Stomach (tissue), 9 donors: ENCODE data around the gene KRTAP5-10. TPM values are rescaled to one million over a fixed set of nuclear protein-coding genes. Genes with fewer than 3 reads are reported as not detected.

Experiments used
- DNase-seq, 2 donors: peaks; one replicate each; pipeline versions ENCODE4 v3.0.0 to v3.0.0-alpha.2; 2013 to 2019
- H3K27ac ChIP-seq, 5 donors: fragments of 200-600 bp in 4 of 5; sonication (generic) in 4 of 5; one replicate each; pipeline ENCODE4 v1.5.1; 2013 to 2019; ENCODE audit warnings: mild to moderate bottlenecking in 1 of 5, moderate library complexity in 1 of 5
- H3K27me3 ChIP-seq, 3 donors: fragments of 200-600 bp; sonication (generic); one replicate each; pipeline ENCODE4 v1.5.1; 2017 to 2019; ENCODE audit warnings: mixed run types in 1 of 3
- H3K36me3 ChIP-seq, 4 donors: fragments of 200-600 bp; sonication (generic); 1 replicate in 3 of 4; 2 replicates in 1 of 4; pipeline ENCODE4 v1.5.1; 2016 to 2019
- H3K4me1 ChIP-seq, 4 donors: fragments of 200-600 bp; sonication (generic); one replicate each; pipeline ENCODE4 v1.5.1; 2016 to 2019
- H3K4me3 ChIP-seq, 4 donors: fragments of 200-600 bp; sonication (generic) in 3 of 4; one replicate each; pipeline ENCODE4 v1.5.1; 2016 to 2019; ENCODE audit warnings: mild to moderate bottlenecking in 1 of 4
- H3K9me3 ChIP-seq, 4 donors: fragments of 200-600 bp; sonication (generic); one replicate each; pipeline ENCODE4 v1.5.1; 2016 to 2019
- EP300 ChIP-seq: sonication (generic); formaldehyde crosslinking; IDR thresholded peaks from one replicate; pipeline ENCODE4 v1.6.1; 2017; ENCODE audit warnings: antibody characterized with exemption
- POLR2A ChIP-seq, 4 donors: fragments of 450-650 bp; IDR thresholded peaks; one replicate each; pipeline ENCODE4 v1.6.1; 2016; ENCODE audit warnings: antibody characterized with exemption in 4 of 4, control low read depth in 2 of 4, mild to moderate bottlenecking in 1 of 4, moderate library complexity in 1 of 4
- POLR2AphosphoS5 ChIP-seq, 3 donors: sonication (generic); formaldehyde crosslinking; IDR thresholded peaks; one replicate each; pipeline ENCODE4 v1.6.1; 2016; ENCODE audit warnings: antibody characterized with exemption in 3 of 3
- WGBS, 5 donors: extraction: QIAGEN DNeasy Blood & Tissue Kit in 3 of 5; methylation state at CpG; one replicate each; pipeline versions ENCODE4 v1.1.5 to v1.1.7; 2013 to 2018; 5-methylcytosine and 5-hydroxymethylcytosine counted together
- intact Hi-C: fragments of 100-400 bp; cut with DNase I; formaldehyde crosslinking; loops from one replicate; pipeline ENCODE4 v1.15.1; 2023; ENCODE audit warnings: low total_unique reads
- polyA plus RNA-seq, 3 donors: library from polyadenylated mRNA; stranded (reverse); fragments of 200-250 nt; gene quantifications; one replicate each; pipeline ENCODE4 v1.2.3, GENCODE V29; 2013
- total RNA-seq, 5 donors: library from RNA; depleted of rRNA; stranded (reverse); fragments of >200 nt; gene quantifications; one replicate each; pipeline versions ENCODE4 v1.1.0 to v1.2.3, GENCODE V29; 2014 to 2016
- TF ChIP-seq, protein P1 (sequence below), 7 experiments: fragments of 450-650 bp in 4 of 7; fragments of 200-600 bp in 3 of 7; sonication (generic) in 3 of 7; IDR thresholded peaks; one replicate each; pipeline ENCODE4 v1.5.1; 2016 to 2019; ENCODE audit warnings: antibody characterized with exemption in 7 of 7, control low read depth in 2 of 7, mild to moderate bottlenecking in 1 of 7
- donor health status: healthy with polysubstance abuse.
- donor health status: Bipolar disorder and iron deficiency.
- donor health status: healthy.

KRTAP5-10 gene
- total and polyA plus RNA-seq, 8 donors: not detected

- Histone ChIP-seq H3K4me1 (no peaks in the 10 kb centered on the region), H3K36me3 (no peaks in the 10 kb centered on the region), H3K4me3 (no peak within 1 kb of the TSS), H3K9me3 (no peaks in the 10 kb centered on the region), H3K27me3 (peaks cover 0 to 10% (median 8%) of the 10 kb centered on the region in 3 donors), H3K27ac (no peak within 1 kb of the TSS)
- WGBS, 5 donors: 73 to 82% (median 77%) methylated on average over 5 of the region's 5 CpGs
- no peak for DNase-seq
- TF ChIP-seq, protein P1, sequence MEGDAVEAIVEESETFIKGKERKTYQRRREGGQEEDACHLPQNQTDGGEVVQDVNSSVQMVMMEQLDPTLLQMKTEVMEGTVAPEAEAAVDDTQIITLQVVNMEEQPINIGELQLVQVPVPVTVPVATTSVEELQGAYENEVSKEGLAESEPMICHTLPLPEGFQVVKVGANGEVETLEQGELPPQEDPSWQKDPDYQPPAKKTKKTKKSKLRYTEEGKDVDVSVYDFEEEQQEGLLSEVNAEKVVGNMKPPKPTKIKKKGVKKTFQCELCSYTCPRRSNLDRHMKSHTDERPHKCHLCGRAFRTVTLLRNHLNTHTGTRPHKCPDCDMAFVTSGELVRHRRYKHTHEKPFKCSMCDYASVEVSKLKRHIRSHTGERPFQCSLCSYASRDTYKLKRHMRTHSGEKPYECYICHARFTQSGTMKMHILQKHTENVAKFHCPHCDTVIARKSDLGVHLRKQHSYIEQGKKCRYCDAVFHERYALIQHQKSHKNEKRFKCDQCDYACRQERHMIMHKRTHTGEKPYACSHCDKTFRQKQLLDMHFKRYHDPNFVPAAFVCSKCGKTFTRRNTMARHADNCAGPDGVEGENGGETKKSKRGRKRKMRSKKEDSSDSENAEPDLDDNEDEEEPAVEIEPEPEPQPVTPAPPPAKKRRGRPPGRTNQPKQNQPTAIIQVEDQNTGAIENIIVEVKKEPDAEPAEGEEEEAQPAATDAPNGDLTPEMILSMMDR (IDR thresholded peaks at IDR 0.05): no peak
- TF ChIP-seq POLR2A (IDR thresholded peaks at IDR 0.05) (no peak), EP300 (no peak), POLR2AphosphoS5 (IDR thresholded peaks at IDR 0.05) (no peak)
- intact Hi-C loops: no loop called here
Measured at GRCh38 chr11:71548120-71548519, 17.2 kb upstream of the KRTAP5-10 start, which contains the start of gene KRTAP5-9. KRTAP5-9 (plus strand) TSS chr11:71548420; CDS start chr11:71548658, 238 bp downstream.

DNA sequence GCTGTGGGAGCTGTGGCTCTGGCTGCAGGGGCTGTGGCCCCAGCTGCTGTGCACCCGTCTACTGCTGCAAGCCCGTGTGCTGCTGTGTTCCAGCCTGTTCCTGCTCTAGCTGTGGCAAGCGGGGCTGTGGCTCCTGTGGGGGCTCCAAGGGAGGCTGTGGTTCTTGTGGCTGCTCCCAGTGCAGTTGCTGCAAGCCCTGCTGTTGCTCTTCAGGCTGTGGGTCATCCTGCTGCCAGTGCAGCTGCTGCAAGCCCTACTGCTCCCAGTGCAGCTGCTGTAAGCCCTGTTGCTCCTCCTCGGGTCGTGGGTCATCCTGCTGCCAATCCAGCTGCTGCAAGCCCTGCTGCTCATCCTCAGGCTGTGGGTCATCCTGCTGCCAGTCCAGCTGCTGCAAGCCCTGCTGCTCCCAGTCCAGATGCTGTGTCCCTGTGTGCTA, 16.6 kb upstream of the KRTAP5-10 start:
- Histone ChIP-seq H3K36me3 (no peaks in the 10 kb centered on the region), H3K27me3 (peaks cover 0 to 10% (median 8%) of the 10 kb centered on the region in 3 donors), H3K27ac (no peak overlapping the region), H3K9me3 (no peaks in the 10 kb centered on the region), H3K4me1 (no peaks in the 10 kb centered on the region), H3K4me3 (no peak overlapping the region)
- WGBS, 5 donors: 49 to 70% (median 53%) methylated on average over 2 to 5 of the region's 5 CpGs
- DNase-seq: no peak
- intact Hi-C loops: no loop called here
- TF ChIP-seq POLR2A (IDR thresholded peaks at IDR 0.05) (no peak), EP300 (no peak), POLR2AphosphoS5 (IDR thresholded peaks at IDR 0.05) (no peak)
- TF ChIP-seq, protein P1 (IDR thresholded peaks at IDR 0.05): no peak

- H3K27ac ChIP-seq: no peak overlapping the region
- 87 to 95% (median 93%) methylated on average over 1 of the region's 1 CpG for WGBS, 5 donors
- H3K9me3 ChIP-seq: no peaks in the 10 kb centered on the region
- peaks cover 3 to 24% (median 8%) of the 10 kb centered on the region in 3 donors for H3K27me3 ChIP-seq
- H3K4me1 ChIP-seq: no peaks in the 10 kb centered on the region
- no peaks in the 10 kb centered on the region for H3K36me3 ChIP-seq
- no peak overlapping the region for H3K4me3 ChIP-seq
- DNase-seq: no peak
- intact Hi-C loops: no loop called here
- no peak for TF ChIP-seq EP300
- TF ChIP-seq POLR2AphosphoS5 (IDR thresholded peaks at IDR 0.05): no peak
- TF ChIP-seq, protein P1 (IDR thresholded peaks at IDR 0.05): no peak
- no peak for TF ChIP-seq POLR2A (IDR thresholded peaks at IDR 0.05)
Measured at GRCh38 chr11:71551711-71552110, 13.7 kb upstream of the KRTAP5-10 start.

DNA sequence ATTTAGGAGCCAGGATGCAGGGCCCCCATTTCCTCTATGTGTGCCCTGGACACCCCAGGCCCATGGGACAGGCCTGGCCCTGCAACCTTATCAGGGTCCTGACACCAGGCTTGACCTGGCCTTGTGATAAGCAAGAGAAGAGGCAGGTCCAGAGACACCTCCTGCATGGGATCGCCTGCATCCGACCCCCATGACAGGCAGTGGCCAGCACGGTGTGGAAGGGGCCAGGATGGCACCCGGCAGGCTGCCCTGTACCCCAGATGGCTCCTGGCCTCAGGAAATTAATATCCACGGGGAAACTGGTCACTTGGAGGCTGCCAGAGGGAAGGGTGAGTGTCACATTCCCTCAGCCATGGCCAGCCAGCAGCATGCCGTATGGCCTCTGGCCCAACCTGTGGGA, 10.4 kb upstream of the KRTAP5-10 start:
- WGBS, 5 donors: 80 to 89% (median 86%) methylated on average over 2 to 6 of the region's 6 CpGs; no CpG with 5 or more reads in 1 of the 5 donors
- DNase-seq: no peak

More for the DNA sequence above, 10.4 kb upstream of the KRTAP5-10 start:
- Histone ChIP-seq H3K36me3 (no peaks in the 10 kb centered on the region), H3K27me3 (peaks cover 0 to 15% (median 3%) of the 10 kb centered on the region in 3 donors), H3K4me1 (no peaks in the 10 kb centered on the region), H3K4me3 (no peak overlapping the region), H3K27ac (no peak overlapping the region), H3K9me3 (no peaks in the 10 kb centered on the region)
- intact Hi-C loops: no loop called here
- TF ChIP-seq POLR2AphosphoS5 (IDR thresholded peaks at IDR 0.05) (no peak), POLR2A (IDR thresholded peaks at IDR 0.05) (no peak), EP300 (no peak)
- TF ChIP-seq, protein P1 (IDR thresholded peaks at IDR 0.05): no peak
